CD4-positive, alpha-beta T cell treated with Interleukin-21 for 1 hour (primary cell): Measurements from ENCODE around the gene TLDC2.
"Not testable (repeated sequence)": the region's sequence is repeated elsewhere in the genome, so short reads cannot be mapped to it uniquely, and the experiment has no call there.

Source experiments
- DNase-seq: peaks from one replicate; pipeline ENCODE4 v3.0.0-alpha.2; 2020

TLDC2 gene

DNA sequence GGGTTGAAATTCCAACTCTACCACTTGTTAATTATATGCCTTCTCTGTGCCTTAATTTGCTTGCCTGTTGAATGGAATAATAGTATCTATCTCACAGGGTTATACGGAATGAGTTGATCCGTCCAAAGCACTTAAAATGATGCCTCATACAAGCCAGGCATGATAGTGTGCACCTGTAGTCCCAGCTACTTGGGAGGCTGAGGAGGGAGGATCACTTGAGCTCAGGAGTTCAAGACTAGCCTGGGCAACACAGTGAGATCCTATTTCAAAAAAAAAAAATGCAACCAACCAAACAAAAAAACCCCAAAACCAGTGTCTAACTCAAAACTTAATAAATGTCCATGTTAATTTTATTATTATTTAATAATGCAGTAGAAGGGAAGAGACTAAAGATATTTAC lies 40.3 kb downstream of the TLDC2 start:
- no peak for DNase-seq

DNA sequence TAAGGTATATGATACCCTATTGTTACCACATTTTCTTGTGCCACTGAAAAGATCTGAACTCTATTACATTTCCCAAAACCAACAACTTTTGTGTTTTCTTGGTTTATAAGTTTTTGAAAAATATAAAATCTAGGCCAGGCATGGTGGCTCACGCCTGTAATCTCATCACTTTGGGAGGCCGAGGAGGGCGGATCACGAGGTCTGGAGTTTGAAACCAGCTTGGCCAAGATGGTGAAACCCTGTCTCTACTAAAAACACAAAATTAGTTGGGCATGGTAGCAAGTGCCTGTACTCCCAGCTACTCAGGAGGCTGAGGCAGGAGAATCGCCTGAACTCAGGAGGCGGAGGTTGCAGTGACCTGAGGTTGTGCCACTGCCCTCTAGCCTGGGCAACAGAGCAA lies 41.3 kb downstream of the TLDC2 start:
- no peak for DNase-seq

DNA sequence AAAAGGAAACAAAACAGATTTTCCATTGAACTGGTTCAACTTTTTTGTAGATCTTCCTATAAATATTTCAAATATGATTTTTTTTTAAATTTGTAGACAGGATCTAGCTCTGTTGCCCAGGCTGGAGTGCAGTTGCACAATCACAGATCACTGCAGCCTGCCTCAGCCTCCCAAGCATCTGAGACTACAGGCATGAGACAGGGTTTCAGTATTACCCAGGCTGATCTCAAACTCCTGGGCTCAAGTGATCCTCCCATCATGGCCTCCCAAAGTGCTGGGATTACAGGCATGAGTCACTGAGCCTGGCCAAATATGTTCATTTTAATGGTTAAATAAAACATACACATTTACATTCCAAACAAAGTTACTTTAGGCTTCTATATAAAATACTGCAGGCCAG lies 42.0 kb downstream of the TLDC2 start:
- DNase-seq, result no peak

DNA sequence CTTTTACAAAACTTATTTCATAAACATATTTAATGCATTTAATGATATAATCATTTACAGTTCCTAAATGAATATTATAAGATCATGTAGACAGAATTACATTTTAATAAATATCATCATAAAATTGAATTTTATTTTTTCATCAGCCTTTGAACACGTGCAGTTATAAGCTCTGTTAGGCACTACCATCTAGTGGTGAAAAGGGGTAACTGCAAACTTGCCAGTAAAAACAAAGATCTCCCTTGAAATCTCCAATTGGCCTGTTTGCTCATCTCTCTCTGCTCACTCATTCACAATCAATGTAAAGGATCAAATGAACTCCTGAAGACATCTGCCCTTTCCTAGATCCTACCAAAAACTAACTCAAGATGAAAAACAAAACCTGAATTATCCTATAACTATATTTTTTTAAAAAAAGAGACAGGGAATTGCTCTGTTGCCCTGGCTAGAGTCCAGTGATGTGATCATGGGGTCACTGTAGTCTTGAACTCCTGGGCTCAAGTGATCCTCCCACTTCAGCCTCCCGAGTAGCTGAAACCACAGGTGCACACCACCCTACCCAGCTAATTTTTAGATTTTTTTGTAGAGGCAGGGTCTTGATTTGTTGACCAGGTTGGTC lies 43.9 kb downstream of the TLDC2 start:
- peak; percentile 75 for DNase-seq

DNA sequence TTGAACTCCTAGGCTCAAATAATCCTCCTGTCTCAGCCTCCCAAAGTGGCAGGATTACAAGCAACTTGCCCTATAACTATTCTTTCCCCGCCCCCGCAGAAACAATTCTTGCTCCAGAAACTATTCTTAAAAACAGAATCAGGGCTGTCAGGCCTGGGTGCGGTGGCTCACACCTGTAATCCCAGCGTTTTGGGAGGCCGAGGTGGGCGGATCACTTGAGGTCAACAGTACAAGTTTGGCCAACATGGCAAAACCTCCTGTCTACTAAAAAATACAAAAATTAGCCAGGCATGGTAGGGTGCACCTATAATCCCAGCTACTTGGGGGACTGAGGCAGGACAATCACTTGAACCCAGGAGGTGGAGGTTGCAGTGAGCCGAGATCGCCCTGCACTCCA lies 44.4 kb downstream of the TLDC2 start:
- no peak for DNase-seq

DNA sequence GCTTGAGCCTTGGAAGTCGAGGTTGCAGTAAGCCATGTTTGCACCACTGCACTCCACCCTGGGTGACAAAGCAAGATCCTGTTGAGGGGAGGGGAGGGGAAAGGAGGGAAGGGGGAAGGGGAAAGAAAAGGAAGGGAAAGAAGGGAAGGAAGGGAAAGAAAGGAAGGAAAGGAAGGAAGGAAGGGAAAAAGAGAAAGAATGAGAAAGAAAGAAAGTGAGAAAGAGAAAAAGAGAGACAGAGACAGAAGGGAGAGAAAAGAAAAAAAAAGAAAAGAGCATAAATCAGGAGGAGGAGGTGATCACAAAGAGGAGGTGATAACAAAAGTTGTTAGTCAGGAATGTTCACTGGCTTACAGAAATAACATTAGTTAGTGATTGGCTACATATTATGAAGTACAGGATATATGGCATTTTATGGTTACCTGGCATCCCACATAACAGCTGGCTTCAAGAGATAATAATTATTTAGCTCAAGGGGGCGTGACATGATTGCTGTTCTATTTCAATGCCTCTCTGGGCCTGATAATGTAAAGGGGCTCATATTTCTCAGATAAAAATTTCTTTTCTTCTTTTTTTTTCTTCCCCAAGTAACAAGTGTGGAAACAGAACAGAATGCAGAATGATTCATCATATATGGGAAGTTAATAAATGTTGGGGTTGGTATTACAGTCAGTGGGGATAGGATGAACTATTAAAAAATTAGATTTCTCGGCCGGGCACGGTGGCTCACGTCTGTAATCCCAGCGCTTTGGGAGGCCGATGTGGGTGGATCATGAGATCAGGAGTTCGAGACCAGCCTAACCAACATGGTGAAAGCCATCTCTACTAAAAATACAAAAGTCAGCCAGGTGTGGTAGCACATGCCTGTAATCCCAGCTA lies 48.5 kb downstream of the TLDC2 start:
- DNase-seq, result no peak

DNA sequence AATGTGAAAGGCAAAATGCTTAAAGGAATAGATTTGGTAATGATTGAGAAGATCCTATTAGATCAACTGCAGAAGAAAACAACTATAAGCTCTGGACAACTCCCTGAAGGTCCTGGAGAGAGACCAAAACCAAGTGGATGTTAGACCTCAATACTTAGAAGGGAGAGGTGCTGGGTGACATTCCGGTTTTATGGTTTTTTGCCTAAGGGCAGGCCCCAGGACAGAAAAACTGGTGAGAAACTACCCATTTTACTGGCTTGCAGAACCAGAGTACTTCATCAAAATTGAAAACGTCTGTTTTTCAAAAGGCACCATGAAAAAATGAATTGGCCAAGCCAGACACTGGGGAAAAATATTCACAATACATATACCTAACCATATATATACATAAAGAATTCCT lies 49.3 kb downstream of the TLDC2 start:
- no peak for DNase-seq

DNA sequence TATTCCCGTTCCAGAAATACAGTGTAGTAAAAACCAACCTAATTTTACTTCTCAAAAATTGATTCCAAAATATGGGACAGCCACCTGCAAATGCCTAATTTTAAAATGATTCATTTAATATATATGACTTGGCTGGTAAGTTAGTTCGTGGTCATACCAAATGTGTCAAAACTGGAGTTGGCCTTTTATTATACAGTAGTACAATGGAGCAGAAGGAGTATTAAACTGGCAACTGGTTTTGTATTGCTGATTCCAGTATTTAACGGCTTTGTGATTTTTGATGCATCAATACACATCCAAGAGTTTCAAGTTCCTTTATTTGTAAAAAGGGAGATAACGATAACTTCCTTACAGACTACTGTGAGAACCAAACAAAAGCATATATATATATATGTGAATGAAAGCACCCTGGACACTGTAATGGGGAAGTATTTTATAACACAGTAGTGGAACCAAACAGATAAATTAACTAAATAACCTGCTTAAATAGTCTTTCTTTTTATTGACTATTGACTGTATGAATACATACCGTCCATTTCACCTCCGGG lies 50.8 kb downstream of the TLDC2 start:
- DNase-seq, result no peak

DNA sequence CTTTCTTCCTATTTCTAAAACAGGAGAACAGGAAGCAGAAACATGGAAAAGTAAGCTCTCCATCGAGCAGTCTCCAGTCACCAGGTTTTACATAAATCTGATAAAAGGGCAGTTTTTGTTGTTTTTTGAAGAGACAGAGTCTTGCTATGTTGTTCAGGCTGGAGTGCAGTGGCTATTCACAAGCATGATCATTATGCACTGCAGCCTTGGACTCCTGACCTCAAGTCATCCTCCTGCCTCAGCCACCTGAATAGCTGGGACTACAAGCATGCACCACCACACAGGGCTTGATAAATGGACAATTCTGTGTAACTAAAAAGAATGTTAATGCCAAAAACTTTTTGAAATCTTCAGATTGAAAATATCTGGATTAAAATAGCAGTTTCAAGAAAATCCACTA lies 51.8 kb downstream of the TLDC2 start:
- no peak for DNase-seq

DNA sequence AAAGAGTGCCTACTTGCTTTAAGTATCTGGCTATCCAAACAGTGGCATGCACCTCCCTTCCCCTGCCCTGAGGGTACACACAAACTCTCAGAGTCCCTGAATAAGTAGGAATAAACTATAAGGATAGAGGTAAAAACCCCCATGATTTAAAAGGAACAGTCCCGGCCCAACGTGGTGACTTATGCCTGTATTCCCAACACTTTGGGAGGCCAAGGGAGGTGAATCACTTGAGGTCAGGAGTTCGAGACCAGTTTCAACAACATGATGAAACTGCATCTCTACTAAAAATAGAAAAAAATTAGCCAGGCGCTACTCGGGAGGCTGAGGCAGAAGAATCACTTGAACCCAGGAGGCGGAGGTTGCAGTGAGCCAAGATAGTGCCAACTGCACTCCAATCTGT lies 53.4 kb downstream of the TLDC2 start:
- no peak for DNase-seq

DNA sequence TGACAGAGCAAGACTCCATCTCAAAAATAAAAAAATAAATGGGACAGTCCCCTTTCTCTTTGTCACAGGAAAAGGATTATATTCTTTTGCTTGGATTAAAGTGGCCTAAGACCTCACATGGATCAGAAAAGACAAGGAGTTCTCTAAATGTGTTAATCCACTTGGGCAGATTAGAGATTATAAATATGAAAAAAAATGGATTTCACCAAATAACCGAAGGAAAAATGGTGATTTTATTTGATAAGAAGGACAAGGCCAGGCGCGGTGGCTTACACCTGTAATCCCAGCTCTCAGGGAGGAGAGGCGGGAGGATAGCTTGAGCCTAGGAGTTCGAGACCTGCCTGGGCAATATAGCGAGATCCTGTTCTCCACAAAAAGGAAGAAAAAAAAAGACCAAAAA lies 53.8 kb downstream of the TLDC2 start:
- DNase-seq, result no peak

DNA sequence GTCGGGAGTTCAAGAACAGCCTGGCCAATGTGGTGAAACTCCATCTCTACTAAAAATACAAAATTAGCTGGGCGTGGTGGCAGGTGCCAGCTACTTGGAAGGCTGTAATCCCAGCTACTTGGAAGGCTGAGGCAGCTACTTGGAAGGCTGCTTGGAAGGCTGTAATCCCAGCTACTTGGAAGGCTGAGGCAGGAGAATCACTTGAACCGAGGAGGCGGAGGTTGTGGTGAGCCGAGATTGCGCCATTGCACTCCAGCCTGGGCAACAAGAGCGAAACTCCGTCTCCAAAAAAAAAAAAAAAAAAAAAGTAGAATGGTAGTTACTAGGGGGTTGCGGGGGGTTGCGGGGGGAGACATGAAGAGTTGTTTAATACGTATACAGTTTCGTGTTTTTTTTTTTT lies 56.1 kb downstream of the TLDC2 start:
- DNase-seq, result not testable (repeated sequence)

DNA sequence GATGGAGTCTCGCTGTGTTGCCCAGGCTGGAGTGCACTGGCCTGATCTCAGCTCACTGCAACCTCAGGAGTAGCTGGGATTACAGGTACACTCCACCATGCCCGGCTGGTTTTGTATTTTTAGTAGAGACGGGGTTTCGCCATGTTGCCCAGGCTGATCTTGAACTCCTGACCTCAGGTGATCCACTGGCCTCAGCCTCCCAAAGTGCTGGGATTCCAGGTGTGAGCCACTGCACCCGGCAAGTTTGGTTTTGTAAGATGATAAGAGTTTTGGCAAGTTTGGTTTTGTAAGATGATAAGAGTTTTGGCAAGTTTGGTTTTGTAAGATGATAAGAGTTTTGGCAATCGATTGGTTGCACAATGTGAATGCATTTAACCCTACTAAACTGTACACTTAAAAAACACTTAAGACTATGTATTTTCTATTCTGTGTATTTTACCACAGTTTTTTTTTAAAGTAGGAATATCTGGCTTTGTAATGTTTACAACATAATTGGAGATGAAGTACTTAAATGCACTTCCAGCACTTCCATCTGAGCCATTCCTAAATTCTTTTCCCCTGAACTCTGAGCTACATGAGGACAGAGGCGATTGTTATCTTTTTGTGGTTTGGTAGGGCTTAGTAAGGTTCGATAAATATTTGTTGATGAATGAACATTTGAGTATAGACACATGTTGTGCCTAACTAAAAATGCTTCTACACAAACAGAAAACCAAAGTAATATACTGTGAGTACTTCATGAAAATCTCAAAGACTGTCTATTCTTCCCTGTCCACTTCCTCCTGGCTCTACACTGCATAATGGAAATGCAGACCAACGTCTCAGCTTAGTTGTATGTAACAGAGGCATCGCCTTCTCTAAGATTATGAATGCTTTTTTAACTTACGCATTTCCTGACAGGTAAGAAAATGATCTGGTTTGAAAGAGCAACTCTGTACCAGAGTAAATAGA lies 56.8 kb downstream of the TLDC2 start:
- no peak for DNase-seq

DNA sequence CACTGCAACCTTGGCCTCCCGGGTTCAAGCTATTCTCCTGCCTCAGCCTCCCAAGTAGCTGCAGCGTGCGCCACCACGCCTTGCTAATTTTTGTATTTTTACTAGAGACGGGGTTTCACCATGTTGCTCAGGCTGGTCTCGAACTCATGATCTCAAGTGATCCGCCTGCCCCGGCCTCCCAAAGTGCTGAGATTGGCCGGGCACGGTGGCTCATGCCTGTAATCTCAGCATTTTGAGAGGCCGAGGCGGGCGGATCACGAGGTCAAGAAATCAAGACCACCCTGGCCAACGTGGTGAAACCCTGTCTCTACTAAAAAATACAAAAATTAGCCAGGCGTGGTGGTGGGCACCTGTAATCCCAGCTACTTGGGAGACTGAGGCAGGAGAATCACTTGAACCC lies 57.6 kb downstream of the TLDC2 start:
- DNase-seq, result not testable (repeated sequence)

DNA sequence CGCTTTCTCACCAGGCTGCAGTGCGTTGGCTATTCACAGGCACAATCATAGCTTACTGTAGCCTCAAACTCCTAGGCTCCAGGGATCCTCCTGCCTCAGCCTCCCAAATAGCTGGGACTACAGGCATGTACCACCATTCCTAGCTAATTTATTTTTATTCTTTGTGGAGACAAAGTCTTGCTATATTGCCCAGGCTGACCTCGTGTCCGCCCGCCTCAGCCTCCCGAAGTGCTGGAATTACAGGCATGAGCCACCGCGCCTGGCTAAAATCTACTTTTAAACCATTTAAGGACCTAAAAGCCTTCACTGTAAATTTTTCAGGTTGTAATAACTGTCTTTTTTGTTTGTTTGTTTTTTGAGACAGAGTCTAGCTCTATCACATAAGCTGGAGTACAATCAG lies 60.4 kb downstream of the TLDC2 start:
- no peak for DNase-seq

DNA sequence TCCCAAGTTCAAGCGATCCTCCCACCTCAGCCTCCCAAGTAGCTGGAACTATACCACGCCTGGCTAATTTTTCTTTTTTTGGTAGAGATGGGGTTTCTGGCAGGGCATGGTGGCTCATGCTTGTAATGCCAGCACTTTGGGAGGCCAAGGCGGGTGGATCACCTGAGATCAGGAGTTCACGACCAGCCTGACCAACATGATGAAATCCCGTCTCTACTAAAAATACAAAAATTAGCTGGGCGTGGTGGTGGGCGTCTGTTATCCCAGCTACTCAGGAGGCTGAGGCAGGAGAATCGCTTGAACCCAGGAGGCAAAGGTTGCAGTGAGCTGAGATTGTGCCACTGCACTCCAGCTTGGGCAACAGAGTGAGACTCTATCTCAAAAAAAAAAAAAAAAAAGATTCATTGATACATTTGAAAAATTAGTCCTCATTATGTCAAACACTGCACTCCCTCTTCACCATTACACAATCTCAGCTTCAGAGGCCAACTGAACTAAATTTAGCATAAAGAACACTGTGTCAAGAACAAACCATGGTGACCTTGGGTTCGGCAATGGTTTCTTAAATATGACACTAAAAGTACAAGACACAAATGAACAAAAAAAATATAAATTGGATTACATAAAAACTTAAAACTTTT lies 60.9 kb downstream of the TLDC2 start:
- not testable (repeated sequence) for DNase-seq

DNA sequence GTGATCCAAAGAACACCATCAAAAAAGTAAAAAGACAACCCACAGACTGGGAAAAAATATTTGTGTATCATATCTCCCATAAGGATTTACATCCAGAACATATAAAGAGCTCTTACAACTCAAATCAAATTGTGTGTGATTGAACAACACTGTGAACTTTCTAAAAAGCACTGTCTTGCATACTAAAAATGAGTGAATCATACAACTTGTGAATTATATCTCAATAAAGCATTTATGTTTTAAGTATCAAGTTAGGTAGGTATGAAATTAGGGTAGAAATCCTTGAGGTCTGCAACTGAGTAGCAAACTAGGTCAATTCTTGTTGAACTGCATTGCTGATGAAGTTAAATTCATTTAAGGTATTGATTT lies 61.4 kb downstream of the TLDC2 start:
- no peak for DNase-seq

DNA sequence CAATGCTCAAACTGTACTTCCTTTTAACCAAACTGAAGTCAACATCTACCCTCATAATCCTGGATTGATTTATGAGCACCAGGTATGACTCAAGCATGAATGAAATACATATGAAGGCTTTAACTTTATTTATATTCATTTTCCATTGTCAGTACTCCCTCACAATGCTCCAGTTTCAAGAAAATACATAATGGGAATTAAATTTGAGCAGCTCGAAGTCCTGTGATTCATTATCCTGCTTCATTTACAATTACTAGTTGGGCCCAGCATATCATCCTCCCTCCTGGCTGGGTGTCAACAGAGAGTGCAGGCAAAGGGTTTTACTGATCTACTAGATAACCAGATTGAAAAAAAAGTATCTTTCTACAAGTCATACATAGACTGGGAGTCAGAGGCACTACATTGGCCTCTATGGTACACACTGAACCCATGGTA lies 65.5 kb downstream of the TLDC2 start:
- peak; percentile 32 for DNase-seq
